CD4-positive, alpha-beta T cell treated with Interleukin-4 for 1 hour (primary cell): ENCODE data around the gene MRPS15.
"Not testable (repeated sequence)": the region's sequence is repeated elsewhere in the genome, so short reads cannot be mapped to it uniquely, and the experiment has no call there.

Experiments used
- DNase-seq, 2 donors: peaks; one replicate each; pipeline ENCODE4 v3.0.0-alpha.2; 2020 to 2022

MRPS15 gene

GRCh38 chr1:36482724-36483388 is 18.7 kb upstream of the MRPS15 start, which contains the start of gene CSF3R:
CSF3R (minus strand) TSS chr1:36482913; CDS start chr1:36479496, 3,417 bp downstream.
- DNase-seq: peak in 1 of 2 donors; percentile 19

GRCh38 chr1:36481771-36482723 is 17.9 kb upstream of the MRPS15 start:
- DNase-seq: no peak

GRCh38 chr1:36481091-36481490 is 16.9 kb upstream of the MRPS15 start:
- DNase-seq: no peak

DNA sequence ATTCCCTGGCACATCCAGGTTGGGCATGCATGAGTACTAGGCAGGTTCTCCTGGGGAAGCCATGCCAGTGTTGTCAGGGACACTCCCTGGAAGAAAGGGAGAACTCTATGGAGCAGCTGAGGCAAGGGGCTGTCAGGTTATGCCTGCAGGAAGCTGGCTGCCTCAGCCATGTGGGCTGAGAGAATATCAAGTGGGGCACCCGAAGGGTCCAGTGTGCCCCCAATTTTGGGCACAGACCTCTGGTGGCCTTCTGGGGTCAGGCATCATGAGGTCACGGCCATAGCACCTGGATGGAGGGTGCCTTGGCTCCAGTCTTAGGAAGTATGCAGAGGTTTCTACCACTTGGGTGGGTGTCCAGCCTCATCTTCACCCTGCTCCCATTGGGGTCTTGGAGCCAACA is 16.0 kb upstream of the MRPS15 start:
- no peak for DNase-seq

DNA sequence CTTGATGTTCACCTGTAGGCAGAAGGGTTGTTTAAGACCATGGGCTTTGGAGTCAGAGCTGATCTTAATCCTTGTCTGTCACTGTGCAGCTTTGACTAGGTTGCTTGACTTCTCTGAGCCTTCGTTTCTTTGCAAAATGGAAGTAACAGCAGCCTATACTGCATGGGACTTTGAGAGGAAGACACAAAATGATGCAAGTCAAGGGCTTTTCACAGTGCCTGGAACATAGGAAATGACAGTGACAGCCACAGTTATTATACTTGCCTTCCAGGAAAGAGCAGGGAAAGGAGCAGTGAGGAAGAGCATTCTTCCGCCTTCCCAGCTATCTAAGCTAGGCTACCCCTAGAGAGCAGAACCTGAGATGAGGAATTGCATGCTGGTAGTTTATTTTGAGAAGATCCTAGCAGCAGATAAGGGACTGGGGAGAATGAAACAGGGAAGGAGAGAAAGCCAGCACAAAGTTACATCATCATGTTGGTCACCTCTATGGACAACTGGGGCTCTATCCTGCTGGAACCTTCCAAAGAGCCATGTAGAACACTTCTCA is 15.4 kb upstream of the MRPS15 start:
- no peak for DNase-seq

DNA sequence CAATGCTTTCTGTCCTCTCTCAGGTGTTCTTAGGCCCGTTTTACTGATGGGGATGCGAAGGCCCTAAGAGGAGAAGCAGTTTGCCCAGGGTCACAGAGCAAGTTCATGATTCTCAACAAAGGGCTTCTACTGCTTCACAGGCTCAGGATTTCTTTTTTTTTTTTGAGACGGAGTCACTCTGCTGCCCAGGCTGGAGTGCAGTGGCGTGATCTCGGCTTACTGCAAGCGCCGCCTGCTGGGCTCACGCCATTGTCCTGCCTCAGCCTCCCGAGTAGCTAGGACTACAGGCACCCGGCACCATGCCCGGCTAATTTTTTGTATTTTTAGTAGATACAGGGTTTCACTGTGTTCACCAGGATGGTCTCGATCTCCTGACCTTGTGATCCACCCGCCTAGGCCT is 13.4 kb upstream of the MRPS15 start:
- DNase-seq: not testable (repeated sequence)

- no peak for DNase-seq
Observed at GRCh38 chr1:36476945-36477344, 12.8 kb upstream of the MRPS15 start.

- no peak for DNase-seq
Observed at GRCh38 chr1:36475910-36476604, 11.9 kb upstream of the MRPS15 start.

DNA sequence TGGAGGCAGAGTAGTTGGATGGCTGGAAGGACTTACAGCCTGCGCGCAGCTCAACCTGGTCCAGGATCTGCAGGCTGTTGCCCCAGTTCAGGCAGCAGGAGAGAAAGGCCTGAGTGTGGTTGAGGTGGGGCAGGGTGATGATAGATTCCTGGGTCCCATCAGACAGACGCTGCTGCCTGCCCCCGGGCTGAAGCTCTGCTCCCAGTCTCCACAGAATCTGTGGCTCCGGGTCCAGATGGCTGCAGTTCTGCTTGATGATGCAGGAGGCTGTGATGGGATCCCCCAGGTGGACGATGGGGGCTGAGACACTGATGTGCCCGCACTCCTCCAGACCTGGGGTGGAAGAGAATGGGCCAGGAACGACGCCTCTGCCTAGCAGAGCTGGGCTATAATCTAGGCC is 11.2 kb upstream of the MRPS15 start:
- DNase-seq: no peak

GRCh38 chr1:36472656-36473055 is 8.5 kb upstream of the MRPS15 start:
- DNase-seq: no peak

DNA sequence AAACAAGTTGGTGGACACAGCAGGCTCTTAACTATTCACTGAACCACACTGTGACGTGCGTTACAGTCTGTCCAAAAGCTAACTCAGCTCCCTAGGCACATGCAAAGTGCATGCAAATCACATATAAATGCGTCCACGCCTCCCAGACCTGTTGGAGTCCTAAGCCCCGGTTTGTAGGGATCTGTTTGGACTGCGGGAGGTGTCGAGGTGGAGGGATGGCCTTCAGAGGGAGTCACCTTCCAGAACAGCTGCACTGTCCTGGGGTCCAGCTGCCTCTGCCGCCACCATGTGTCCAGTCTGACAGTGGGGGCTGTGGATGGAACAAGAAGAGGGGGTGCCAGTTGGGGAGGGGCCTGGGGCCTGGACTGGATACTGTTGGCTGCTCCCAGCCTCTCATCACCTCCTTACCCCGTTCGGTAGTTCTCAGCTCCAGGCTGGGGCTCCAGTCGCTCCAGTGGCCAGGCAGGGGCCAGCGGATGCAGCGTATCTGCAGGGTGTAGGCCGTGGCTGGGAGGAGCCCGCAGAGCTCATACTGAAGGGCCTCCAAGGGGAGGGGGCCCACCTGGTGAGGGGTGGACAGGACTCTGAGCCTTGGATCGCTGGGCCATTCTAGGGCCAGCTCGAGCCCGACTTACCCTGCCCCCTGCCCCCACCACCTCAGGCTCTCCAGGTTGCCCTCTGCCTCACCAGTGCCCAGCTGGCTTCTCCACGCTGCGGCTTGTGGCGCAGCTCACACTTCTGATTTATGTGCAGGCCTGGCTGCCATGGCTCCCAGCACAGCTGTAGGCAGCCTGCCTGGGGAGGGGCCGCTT is 7.9 kb upstream of the MRPS15 start:
- no peak for DNase-seq

GRCh38 chr1:36469163-36469562 is 5.0 kb upstream of the MRPS15 start:
- no peak for DNase-seq

GRCh38 chr1:36467700-36468455 is 3.7 kb upstream of the MRPS15 start:
- no peak for DNase-seq

GRCh38 chr1:36467027-36467410 is 2.8 kb upstream of the MRPS15 start:
- no peak for DNase-seq

GRCh38 chr1:36466370-36467026 is 2.3 kb upstream of the MRPS15 start:
- no peak for DNase-seq

DNA sequence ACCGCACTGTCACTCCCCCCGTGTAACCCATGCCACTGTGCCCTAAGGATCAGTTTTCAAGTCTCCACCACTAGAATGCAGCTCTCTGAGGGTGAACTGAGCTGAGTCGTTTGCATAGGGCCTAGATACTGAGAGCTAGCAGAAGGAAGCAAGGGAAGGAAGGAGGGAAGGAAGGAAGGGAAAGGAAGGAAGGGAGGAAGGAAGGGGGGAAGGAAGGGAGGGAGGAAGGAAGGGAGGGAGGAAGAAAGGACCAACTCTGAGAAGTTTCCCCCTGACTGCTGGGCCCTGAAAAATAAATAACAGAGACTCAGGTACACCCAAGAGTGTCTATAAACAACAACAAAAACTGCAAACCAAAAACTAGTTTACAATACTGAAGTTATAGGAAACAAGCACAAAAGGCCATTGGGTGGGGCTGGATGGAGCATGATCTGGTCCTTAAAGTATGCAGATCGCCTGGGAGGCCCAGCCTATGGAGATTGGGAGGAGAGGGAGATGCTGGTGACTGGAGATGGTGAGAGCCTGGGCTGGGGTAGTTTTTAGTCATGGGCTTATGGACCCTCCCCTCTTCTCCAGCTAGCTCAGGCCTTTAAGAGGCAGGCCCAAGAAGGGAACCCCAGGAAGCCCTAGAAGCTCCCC is 1.7 kb upstream of the MRPS15 start:
- no peak for DNase-seq

GRCh38 chr1:36464605-36465393 is 615 bp upstream of the MRPS15 start:
- DNase-seq: no peak

DNA sequence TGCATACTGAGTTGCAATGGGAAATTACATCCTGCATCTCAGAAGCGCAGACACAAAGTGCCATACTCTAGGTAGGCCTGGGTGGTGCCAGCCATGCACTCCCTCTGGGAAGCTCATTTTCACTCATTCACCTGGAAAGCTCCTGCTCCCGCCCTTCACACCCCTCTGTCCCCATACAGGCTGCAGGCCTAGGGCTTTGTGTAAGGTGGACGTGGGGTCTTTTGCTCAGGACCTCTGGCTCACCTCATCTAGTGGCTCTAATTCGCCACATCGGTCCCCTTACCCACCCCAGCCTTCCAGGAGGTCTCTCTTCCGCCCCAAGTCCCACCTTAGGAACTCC is 751 bp downstream of the MRPS15 start:
- no peak for DNase-seq

DNA sequence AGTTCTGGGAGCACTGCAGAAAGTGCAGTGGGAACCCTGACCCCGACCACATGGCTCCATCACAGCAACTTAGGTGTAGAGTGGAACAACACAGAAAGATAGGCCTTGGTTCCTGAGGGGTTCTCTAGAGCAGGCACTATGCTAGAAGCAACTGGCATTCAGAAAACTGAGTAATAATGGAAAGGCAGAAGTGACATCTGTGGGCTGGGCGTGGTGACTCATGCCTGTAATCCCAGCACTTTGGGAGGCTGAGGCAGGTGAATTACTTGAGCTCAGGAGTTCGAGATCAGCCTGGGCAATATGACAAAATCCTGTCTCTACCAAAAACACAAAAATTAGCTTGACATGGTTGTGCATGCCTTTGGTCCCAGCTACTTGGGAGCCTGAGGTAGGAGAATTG is 5.3 kb downstream of the MRPS15 start:
- peak in 1 of 2 donors; percentile 33 for DNase-seq

DNA sequence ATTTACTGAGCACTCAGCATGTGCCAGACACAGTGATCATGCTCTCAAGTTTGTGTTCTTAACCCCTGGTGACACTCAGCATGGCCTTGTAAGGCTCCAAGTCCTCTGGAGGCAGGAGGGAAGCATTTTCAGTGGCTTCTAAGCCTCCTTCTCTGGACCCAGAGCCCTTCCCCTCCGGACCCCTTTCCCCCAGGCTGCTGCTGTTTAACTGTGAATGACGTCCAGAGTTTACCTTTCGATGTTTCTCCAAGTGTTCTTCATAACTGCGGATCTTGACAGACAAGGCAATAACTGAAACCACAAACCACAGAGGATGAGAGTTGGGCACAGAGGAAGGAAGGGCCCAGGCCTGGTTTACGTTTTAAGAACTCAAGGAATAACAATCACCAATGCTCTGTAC is 6.5 kb downstream of the MRPS15 start:
- DNase-seq: peak; percentile 11 to 31
